Midbrain (tissue), 1 donor: ENCODE results near the gene IL1R1.
A peak's percentile ranks its signal among the peaks of the same experiment; 100 is the strongest.

ENCODE experiments used
- DNase-seq: peaks from one replicate; lab custom pipeline; 2025; lab: John Stamatoyannopoulos, UW

The IL1R1 gene

DNA sequence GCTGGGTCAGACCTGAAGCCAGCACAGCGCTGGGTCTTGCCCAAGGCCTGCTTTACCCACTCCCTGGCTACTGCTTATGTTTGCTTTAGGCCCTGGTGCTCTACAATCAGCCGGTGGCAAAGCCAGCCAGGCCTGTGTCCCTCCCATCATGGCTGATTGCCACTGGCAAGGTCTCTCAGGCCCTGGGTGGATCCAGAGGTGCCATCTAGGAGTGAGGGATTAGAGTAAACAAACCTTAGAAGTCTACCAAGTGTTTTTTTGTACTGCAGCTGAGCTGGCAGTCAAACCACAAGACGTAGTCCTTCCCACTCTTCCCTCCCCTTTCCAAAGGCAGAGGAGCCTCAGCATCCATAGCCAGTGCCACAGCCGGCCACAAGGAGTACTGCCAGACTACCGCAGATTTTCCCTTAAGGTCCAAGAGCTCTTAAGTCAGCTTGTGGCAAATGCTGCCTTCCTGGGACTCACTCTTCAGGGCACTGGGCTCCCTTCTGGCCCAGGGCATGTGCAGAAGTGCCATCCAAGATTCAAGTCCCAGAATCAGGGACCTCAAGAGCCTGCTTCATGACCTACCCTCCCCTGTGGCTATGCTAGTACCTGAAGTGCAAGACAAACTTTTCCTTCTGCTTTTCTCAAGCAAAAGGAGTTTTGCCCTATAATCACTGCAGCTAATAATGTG, 64.3 kb downstream of the IL1R1 start:
- no peak for DNase-seq

DNA sequence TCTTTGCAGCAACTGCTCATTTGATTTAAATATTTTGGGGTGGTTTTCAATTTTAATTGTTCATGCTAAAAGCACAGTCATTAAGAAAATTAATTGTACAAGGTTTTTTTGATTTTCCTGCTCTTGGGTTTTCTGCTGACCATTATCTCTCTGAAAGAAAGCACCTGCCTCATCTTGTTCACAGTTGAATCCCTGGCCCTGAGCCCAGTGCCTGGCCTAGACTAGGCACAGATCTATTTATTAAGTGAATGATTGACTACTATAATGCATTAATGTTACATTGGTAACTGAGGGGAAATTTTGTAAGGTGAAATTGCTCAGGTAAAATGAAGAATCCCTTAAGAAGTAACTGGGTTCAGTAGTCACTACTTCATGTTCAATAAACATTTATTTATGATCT, 66.2 kb downstream of the IL1R1 start:
- no peak for DNase-seq

GRCh38 chr2:102209474-102209873, 66.9 kb downstream of the IL1R1 start:
- DNase-seq: no peak

- no peak for DNase-seq
These were observed 74.5 kb downstream of the IL1R1 start for GRCh38 chr2:102217032-102217431.

DNA sequence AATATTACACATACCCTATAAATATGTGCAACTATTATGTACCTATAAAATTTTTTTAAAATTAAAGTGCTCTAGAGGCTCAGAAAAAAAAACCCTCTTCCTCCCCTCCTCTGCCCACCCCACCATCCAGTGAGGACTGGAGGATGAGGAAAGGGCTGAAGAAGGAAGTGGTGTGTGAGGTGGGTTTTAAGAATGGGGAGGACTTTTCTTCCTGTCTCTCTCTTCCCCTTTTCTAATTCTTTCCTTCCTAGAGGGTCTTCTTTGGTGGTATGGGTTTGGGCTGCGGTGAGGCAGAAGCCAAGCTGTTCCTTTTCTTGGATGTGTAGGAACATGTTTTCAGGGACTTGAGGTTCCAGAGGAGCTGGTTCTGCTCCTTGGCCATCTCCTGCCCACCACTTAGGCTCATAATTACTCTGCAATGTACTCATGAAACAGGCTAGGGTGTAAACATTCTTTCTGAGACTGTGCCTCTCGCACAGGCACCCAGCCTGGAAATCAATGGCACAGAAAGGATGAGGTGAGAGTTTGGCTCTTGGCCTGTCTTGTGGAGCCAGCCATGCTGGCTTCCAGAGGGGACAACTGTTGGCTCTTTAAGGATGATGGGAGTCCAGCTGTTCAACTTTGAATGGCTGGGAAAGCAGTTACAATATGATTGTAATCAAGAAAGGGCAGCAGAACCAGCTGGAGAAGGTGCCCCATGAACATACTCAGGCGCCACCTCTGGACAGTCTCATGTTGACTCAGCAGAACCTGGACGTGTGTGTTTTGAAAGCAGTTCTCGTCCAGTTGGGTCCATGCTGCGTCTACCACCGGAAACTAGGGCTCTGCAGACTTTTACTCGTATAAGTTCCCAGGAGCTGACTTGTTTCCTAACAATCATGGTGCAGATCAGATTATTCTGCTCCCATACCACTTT, 82.5 kb downstream of the IL1R1 start:
- no peak for DNase-seq

- no peak for DNase-seq
These were observed 83.6 kb downstream of the IL1R1 start for GRCh38 chr2:102226171-102226570.

GRCh38 chr2:102226612-102227391, 84.3 kb downstream of the IL1R1 start:
- peak; percentile 58 for DNase-seq

DNA sequence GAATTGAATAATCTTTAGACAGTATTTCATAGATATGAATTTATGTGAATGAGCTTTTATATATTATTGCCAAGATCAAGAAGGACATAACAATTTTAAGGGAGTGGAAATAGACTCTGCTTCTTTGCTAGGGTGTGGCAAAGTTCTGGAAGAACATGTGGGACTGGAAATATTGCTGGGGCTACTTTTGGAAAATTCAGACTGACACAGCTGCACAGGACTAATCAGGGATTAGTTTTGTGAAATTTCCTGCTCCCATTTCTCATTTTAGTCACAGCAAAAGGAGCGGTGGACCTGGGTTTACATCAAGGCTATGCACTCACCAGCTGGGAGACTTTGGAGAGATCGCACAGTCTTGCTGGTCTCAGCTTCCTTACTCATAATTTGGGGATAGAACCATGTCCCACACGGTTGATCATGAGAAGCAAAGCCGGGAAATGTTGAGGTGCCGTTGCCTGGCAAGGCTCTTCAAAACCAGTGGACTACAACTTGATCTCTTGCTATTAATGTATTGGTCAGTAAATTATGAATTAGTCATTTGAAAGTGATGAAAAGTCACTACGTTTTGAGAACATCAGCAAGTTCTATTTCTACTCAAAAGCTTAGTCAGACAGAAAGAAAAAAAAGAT, 86.7 kb downstream of the IL1R1 start:
- DNase-seq: no peak
